ENCODE results near the gene STON1. TPM values are rescaled to one million over a fixed set of nuclear protein-coding genes. Genes with fewer than 3 reads are reported as not detected.
"Not testable (repeated sequence)": the region's sequence is repeated elsewhere in the genome, so short reads cannot be mapped to it uniquely, and the experiment has no call there.

Gene STON1
- polyA plus RNA-seq, 1 donor: 10.1 TPM

DNA sequence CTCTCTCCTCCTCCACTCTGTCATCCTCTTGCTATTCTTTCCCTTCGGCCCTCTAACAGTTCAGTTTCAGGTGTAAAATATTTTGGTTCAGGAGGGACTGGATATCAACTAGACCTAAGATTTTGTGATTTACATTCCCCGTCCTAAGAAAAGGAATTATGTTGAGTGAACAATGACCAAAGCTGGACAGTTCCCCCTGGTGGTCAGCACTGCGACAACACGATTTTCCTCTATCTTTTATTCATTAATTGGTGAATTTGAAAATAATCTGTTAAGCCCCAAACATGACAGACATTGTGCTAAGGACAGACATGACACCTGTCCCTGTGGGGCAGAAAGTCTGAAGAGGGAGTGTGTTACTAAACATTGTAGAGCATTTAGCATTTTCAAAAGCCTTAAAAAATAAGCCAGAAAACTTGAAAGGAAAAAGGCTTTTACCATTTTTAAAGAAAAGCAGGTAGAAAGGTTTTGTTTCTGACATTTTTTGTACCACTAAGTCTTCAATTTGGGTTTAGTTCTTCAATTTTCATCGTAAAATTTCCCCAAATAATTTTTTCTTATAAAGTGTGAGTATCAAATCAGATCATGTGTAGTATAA is 59.3 kb downstream of the STON1 start:
- 53% methylated on average over 2 of the region's 5 CpGs for WGBS (ENCODE audit: insufficient coverage, low lambda C conversion rate)
- no peak overlapping the region for H3K27ac ChIP-seq (ENCODE audit: low read length)
- H3K9me3 ChIP-seq (ENCODE audit: control insufficient read depth, low read depth, low read length): no peaks in the 10 kb centered on the region
- DNase-seq: peak in 1 of 2 donors; percentile 14
- H3K36me3 ChIP-seq (ENCODE audit: control insufficient read depth, insufficient read depth, low read length): no peaks in the 10 kb centered on the region
- H3K4me1 ChIP-seq (ENCODE audit: control insufficient read depth, insufficient read depth, low read length): no peaks in the 10 kb centered on the region
- no peaks in the 10 kb centered on the region for H3K27me3 ChIP-seq (ENCODE audit: control insufficient read depth, insufficient read depth, low read length)
- no peak overlapping the region for H3K4me3 ChIP-seq (ENCODE audit: low read length)

DNA sequence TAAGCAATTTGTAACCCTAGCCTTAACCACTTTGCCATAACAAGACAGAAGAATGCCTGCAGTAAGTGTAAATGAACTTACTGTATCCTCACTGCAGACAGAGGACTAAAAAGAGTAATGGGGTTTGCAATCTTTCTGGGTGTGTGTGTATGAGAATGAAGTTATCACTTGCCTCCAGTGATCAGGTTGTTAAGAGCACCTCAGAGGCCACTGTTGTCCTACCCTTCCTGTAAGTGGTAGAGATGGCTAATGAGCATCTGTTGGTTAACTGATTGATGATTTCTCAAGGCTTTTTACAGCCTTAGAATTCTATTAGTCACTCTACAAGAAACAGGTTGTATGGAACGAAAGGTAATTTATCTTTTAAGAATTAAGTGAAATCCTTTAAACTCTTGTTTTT is 60.1 kb downstream of the STON1 start:
- 86% methylated on average over 1 of the region's 1 CpG for WGBS (ENCODE audit: insufficient coverage, low lambda C conversion rate)
- no peak for DNase-seq
- H3K27me3 ChIP-seq (ENCODE audit: control insufficient read depth, insufficient read depth, low read length): no peaks in the 10 kb centered on the region
- H3K27ac ChIP-seq (ENCODE audit: low read length): no peak overlapping the region
- H3K4me3 ChIP-seq (ENCODE audit: low read length): no peak overlapping the region
- H3K4me1 ChIP-seq (ENCODE audit: control insufficient read depth, insufficient read depth, low read length): no peaks in the 10 kb centered on the region
- H3K9me3 ChIP-seq (ENCODE audit: control insufficient read depth, low read depth, low read length): no peaks in the 10 kb centered on the region
- H3K36me3 ChIP-seq (ENCODE audit: control insufficient read depth, insufficient read depth, low read length): no peaks in the 10 kb centered on the region

DNA sequence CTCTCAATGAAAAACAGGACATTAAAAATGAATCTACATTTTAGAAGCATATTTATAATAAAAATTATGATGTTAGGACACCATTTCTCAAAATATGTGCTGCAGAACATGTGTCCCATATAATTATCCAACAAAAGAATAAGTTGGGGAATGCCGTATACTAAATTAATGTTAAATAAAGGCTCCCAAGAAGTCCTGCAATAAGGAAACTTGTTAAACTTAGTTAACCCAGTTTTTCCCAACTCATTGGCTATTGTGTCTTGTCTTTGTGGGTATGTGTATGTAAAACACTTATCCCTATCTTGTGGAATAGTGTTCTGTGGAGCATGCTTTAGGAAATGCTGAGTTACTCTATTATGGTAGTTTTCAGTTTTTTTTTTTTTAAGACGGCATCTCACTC is 62.1 kb downstream of the STON1 start:
- DNase-seq: no peak
- no peaks in the 10 kb centered on the region for H3K36me3 ChIP-seq (ENCODE audit: control insufficient read depth, insufficient read depth, low read length)
- whole genome bisulfite sequencing (ENCODE audit: insufficient coverage, low lambda C conversion rate): no CpG with 5 or more reads among the region's 2 CpGs
- H3K9me3 ChIP-seq (ENCODE audit: control insufficient read depth, low read depth, low read length): no peaks in the 10 kb centered on the region
- H3K4me1 ChIP-seq (ENCODE audit: control insufficient read depth, insufficient read depth, low read length): no peaks in the 10 kb centered on the region
- no peak overlapping the region for H3K4me3 ChIP-seq (ENCODE audit: low read length)
- H3K27ac ChIP-seq (ENCODE audit: low read length): no peak overlapping the region
- H3K27me3 ChIP-seq (ENCODE audit: control insufficient read depth, insufficient read depth, low read length): no peaks in the 10 kb centered on the region

DNA sequence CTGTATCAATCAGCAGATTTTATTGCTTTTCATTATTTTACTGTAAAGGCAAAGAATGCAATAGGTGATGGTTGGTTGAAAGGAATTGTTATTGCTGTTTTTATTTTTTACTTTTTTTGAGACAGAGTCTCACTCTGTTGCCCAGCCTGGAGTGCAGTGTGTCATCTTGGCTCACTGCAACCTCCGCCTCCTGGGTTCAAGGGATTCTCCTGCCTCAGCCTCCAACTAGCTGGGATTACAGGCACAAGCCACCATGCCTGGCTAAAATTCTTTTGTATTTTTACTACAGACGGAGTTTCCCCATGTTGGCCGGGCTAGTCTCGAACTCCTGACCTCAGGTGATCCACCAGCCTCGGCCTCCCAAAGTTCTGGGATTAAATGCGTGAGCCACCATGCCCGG is 66.8 kb downstream of the STON1 start:
- not testable (repeated sequence) for H3K27ac ChIP-seq (ENCODE audit: low read length); H3K4me3 ChIP-seq (ENCODE audit: low read length); H3K36me3 ChIP-seq (ENCODE audit: control insufficient read depth, insufficient read depth, low read length); DNase-seq; H3K4me1 ChIP-seq (ENCODE audit: control insufficient read depth, insufficient read depth, low read length); H3K9me3 ChIP-seq (ENCODE audit: control insufficient read depth, low read depth, low read length); H3K27me3 ChIP-seq (ENCODE audit: control insufficient read depth, insufficient read depth, low read length)
- no CpG with 5 or more reads among the region's 7 CpGs for WGBS (ENCODE audit: insufficient coverage, low lambda C conversion rate)

DNA sequence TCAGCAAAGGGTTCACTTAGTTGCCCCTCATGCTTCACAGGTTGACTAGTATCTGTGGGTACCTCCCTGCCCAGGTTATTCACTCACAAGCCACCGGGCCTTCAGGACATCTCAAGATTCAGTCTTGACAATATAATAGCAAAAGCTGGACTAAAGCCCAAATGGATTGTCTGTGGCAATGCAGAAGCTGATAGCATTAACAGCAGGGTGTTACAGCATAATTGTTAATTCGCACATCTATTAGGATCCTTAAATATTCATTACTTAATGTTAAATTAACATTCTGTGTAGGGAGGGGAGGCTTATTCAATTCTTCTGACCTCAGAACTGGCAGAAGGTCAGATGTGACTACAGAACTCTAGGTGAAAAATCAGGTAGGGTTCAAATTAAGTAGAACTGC is 67.5 kb downstream of the STON1 start:
- Histone ChIP-seq H3K9me3 (ENCODE audit: control insufficient read depth, low read depth, low read length) (no peaks in the 10 kb centered on the region), H3K27ac (ENCODE audit: low read length) (no peak overlapping the region), H3K27me3 (ENCODE audit: control insufficient read depth, insufficient read depth, low read length) (no peaks in the 10 kb centered on the region), H3K4me3 (ENCODE audit: low read length) (no peak overlapping the region), H3K36me3 (ENCODE audit: control insufficient read depth, insufficient read depth, low read length) (peaks cover 5% of the 10 kb centered on the region), H3K4me1 (ENCODE audit: control insufficient read depth, insufficient read depth, low read length) (no peaks in the 10 kb centered on the region)
- no peak for DNase-seq
- 40% methylated on average over 1 of the region's 2 CpGs for WGBS (ENCODE audit: insufficient coverage, low lambda C conversion rate)

DNA sequence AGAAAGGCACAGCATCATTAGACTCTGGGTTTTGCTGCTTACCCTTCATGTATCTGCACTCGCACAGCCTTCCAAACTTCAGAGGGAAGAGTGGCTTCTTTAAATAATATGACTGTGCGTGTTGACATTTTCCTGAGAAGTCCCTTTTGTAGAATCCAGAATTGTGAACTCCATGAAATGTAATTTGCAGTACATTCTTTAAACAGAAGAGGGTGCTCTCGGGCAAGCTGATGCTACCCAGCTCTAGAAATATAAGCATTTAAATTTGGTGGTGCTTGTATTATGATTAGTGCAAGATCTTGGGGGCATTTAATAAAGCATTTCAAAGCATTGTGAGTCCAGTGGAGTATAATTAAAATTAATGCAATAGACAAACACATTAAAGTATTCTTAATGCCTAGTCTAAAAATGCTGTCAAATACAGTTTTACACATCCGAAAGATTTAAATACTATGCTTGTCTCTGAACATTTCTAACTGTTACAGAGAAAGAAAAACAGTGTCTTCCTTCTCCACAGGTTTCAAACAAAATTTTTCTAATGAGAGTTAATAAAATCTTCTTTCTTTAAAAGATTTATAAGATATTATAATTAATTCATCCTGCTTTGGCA is 70.4 kb downstream of the STON1 start:
- Histone ChIP-seq H3K27ac (ENCODE audit: low read length) (no peak overlapping the region), H3K9me3 (ENCODE audit: control insufficient read depth, low read depth, low read length) (no peaks in the 10 kb centered on the region), H3K4me3 (ENCODE audit: low read length) (no peak overlapping the region), H3K36me3 (ENCODE audit: control insufficient read depth, insufficient read depth, low read length) (peaks cover 5% of the 10 kb centered on the region), H3K27me3 (ENCODE audit: control insufficient read depth, insufficient read depth, low read length) (no peaks in the 10 kb centered on the region), H3K4me1 (ENCODE audit: control insufficient read depth, insufficient read depth, low read length) (no peaks in the 10 kb centered on the region)
- 100% methylated on average over 1 of the region's 4 CpGs for WGBS (ENCODE audit: insufficient coverage, low lambda C conversion rate)
- DNase-seq: peak; percentile 12 to 21

DNA sequence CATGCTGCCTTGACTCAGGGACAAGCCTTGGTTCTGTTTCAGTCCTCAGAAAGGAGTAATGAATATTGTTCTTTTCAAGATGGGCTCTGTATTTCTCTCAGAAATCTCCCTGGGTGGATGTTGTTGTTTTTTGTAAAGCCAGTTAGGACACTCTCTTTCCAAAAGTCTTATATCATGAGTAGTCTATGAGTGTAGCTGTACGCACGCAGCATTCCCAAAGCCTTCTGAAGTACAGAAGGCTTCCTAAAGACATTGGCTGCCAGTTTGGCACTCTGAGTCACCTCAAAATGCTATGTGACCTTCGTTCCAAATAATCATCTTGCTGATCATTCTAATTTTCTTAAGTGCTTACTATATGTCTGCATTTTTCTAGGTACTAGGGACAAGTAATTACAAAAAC is 71.0 kb downstream of the STON1 start:
- WGBS (ENCODE audit: insufficient coverage, low lambda C conversion rate): 40% methylated on average over 1 of the region's 3 CpGs
- DNase-seq: no peak
- Histone ChIP-seq H3K27ac (ENCODE audit: low read length) (no peak overlapping the region), H3K4me3 (ENCODE audit: low read length) (no peak overlapping the region), H3K27me3 (ENCODE audit: control insufficient read depth, insufficient read depth, low read length) (no peaks in the 10 kb centered on the region), H3K9me3 (ENCODE audit: control insufficient read depth, low read depth, low read length) (no peaks in the 10 kb centered on the region), H3K4me1 (ENCODE audit: control insufficient read depth, insufficient read depth, low read length) (no peaks in the 10 kb centered on the region), H3K36me3 (ENCODE audit: control insufficient read depth, insufficient read depth, low read length) (peaks cover 5% of the 10 kb centered on the region)

DNA sequence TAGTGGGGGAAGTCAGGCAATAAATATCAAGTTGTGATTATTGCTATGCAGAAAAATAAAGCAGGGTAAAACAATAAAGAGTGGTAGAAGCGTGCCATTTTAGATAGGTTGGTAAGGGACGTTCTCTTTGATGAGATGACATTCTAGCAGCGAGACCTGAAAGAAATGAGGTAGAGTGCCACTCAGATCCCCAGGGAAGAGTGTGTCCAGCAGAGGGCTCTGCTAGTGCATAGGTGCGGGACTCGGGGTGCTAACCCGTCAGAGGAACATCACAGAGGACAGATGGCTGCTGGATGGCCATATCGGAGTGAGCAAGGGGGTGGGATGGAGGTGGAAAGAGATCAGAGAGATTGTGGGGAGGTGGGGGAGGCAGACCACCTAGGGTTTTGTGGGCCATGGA is 71.4 kb downstream of the STON1 start:
- 33% methylated on average over 1 of the region's 7 CpGs for WGBS (ENCODE audit: insufficient coverage, low lambda C conversion rate)
- H3K9me3 ChIP-seq (ENCODE audit: control insufficient read depth, low read depth, low read length): no peaks in the 10 kb centered on the region
- H3K27ac ChIP-seq (ENCODE audit: low read length): no peak overlapping the region
- H3K4me3 ChIP-seq (ENCODE audit: low read length): no peak overlapping the region
- DNase-seq: peak; percentile 14 to 15
- peaks cover 5% of the 10 kb centered on the region for H3K36me3 ChIP-seq (ENCODE audit: control insufficient read depth, insufficient read depth, low read length)
- H3K4me1 ChIP-seq (ENCODE audit: control insufficient read depth, insufficient read depth, low read length): no peaks in the 10 kb centered on the region
- no peaks in the 10 kb centered on the region for H3K27me3 ChIP-seq (ENCODE audit: control insufficient read depth, insufficient read depth, low read length)

DNA sequence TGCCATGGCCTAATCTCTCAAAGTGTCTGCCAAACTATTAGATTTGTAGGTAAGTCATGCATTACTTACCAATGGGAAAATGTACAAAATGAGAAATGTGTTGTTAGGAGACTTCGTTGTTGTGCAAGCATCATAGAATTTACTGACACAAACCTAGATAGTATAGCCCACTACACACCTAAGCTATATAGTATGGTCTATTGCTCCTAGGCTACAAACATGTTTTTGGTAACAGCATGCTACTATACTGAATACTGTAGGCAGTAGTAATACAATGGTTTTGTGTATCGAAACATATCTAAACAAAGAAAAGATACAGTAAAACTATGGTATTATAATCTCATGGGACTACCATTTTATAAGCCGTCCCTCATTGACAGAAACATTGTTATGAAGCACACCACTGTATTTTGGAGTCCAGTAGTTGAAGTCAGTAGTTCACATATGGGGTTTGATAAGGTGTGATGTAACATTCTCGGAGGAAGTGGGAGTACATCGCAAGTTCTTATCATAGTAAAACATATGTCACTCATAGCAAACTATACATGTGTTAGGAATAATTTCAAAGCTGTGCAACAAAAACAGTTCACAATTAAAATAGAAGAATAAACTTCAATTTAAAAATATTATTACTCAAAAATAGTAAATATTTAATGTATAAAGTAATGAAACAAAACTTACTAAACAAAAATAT is 75.7 kb downstream of the STON1 start:
- no peak for DNase-seq
- H3K4me1 ChIP-seq (ENCODE audit: control insufficient read depth, insufficient read depth, low read length): no peaks in the 10 kb centered on the region
- H3K4me3 ChIP-seq (ENCODE audit: low read length): no peak overlapping the region
- no peaks in the 10 kb centered on the region for H3K36me3 ChIP-seq (ENCODE audit: control insufficient read depth, insufficient read depth, low read length)
- H3K9me3 ChIP-seq (ENCODE audit: control insufficient read depth, low read depth, low read length): no peaks in the 10 kb centered on the region
- no peaks in the 10 kb centered on the region for H3K27me3 ChIP-seq (ENCODE audit: control insufficient read depth, insufficient read depth, low read length)
- H3K27ac ChIP-seq (ENCODE audit: low read length): no peak overlapping the region
- WGBS (ENCODE audit: insufficient coverage, low lambda C conversion rate): 100% methylated on average over 2 of the region's 5 CpGs

DNA sequence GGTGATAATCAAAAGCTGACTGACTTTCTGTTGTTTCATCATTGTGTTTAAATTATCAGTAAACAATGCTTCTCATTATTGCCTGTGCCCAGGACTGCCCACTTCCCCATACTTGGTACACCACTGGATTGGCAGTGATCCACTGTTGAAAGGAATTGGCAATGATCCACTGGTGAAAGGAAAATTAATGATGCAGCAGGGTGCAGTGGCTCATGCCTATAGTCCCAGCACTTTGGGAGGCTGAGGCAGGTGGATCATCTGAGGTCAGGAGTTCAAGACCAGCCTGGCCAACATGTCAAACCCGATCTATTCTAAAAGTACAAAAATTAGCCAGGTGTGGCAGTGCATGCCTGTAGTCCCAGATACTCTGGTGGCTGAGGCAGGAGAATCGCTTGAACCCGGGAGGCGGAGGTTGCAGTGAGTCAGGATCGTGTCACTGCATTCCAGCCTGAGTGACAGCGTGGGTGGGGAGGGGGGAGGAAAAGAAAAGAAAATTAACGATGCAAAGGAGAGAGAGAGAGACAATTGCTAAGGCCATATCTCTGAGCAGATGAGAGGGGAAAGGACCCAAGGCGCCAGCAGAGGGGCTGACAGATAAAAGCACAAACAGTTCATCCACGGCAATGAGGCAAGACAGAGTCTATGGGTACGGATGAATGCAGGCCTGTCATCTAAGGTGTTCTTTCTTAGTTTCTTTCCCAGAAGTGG is 77.5 kb downstream of the STON1 start:
- no peak for DNase-seq
- Histone ChIP-seq H3K36me3 (ENCODE audit: control insufficient read depth, insufficient read depth, low read length) (no peaks in the 10 kb centered on the region), H3K4me1 (ENCODE audit: control insufficient read depth, insufficient read depth, low read length) (no peaks in the 10 kb centered on the region), H3K27me3 (ENCODE audit: control insufficient read depth, insufficient read depth, low read length) (no peaks in the 10 kb centered on the region), H3K27ac (ENCODE audit: low read length) (no peak overlapping the region), H3K4me3 (ENCODE audit: low read length) (no peak overlapping the region), H3K9me3 (ENCODE audit: control insufficient read depth, low read depth, low read length) (no peaks in the 10 kb centered on the region)
- WGBS (ENCODE audit: insufficient coverage, low lambda C conversion rate): 64% methylated on average over 6 of the region's 10 CpGs
